ENCODE measurements around the gene ATAD1.

- TF ChIP-seq CTCF (IDR thresholded peaks at IDR 0.05) (no peak), EZH2 (IDR thresholded peaks at IDR 0.05) (no peak)
These were observed 95.3 kb downstream of the ATAD1 start for GRCh38 chr10:87722716-87723115.
